HG03066 (cell line): ENCODE results near the gene RIMBP2.

ENCODE experiments used
- ATAC-seq: cut with Tn5 transposase; IDR thresholded peaks from one replicate; pipeline ENCODE4 v1.9.1; 2021; ENCODE audit warnings: low read depth; ENCODE audit not compliant: unreplicated experiment

The RIMBP2 gene

GRCh38 chr12:130436741-130437501, 279.2 kb downstream of the RIMBP2 start:
- ATAC-seq = no peak

GRCh38 chr12:130435826-130436225, 280.3 kb downstream of the RIMBP2 start:
- no peak for ATAC-seq

GRCh38 chr12:130435331-130435730, 280.8 kb downstream of the RIMBP2 start:
- no peak for ATAC-seq

- ATAC-seq = no peak
These were observed 281.5 kb downstream of the RIMBP2 start for GRCh38 chr12:130434560-130434959.

- ATAC-seq = no peak
These were observed 282.3 kb downstream of the RIMBP2 start for GRCh38 chr12:130433834-130434233.

- ATAC-seq = no peak
These were observed 282.7 kb downstream of the RIMBP2 start for GRCh38 chr12:130433411-130433810.

- ATAC-seq = no peak
These were observed 284.9 kb downstream of the RIMBP2 start for GRCh38 chr12:130431176-130431575.

GRCh38 chr12:130429656-130430505, 286.2 kb downstream of the RIMBP2 start:
- no peak for ATAC-seq

GRCh38 chr12:130428116-130428515, 288.0 kb downstream of the RIMBP2 start:
- ATAC-seq = no peak

- ATAC-seq = no peak
These were observed 288.7 kb downstream of the RIMBP2 start for GRCh38 chr12:130427381-130427887.

- no peak for ATAC-seq
These were observed 290.3 kb downstream of the RIMBP2 start for GRCh38 chr12:130425698-130426245.

- ATAC-seq = no peak
These were observed 291.0 kb downstream of the RIMBP2 start for GRCh38 chr12:130424858-130425697.

- ATAC-seq = no peak
These were observed 291.9 kb downstream of the RIMBP2 start for GRCh38 chr12:130423991-130424857.

- no peak for ATAC-seq
These were observed 293.0 kb downstream of the RIMBP2 start for GRCh38 chr12:130423136-130423535.

- no peak for ATAC-seq
These were observed 293.4 kb downstream of the RIMBP2 start for GRCh38 chr12:130422676-130423075.

- no peak for ATAC-seq
These were observed 294.2 kb downstream of the RIMBP2 start for GRCh38 chr12:130421896-130422295.

- ATAC-seq = no peak
These were observed 296.0 kb downstream of the RIMBP2 start for GRCh38 chr12:130420071-130420470.

GRCh38 chr12:130419116-130419515, 297.0 kb downstream of the RIMBP2 start:
- no peak for ATAC-seq

- no peak for ATAC-seq
These were observed 297.8 kb downstream of the RIMBP2 start for GRCh38 chr12:130418251-130418650.
